K562 treated with DMSO at 1 percent for 24 hours (cell line): ENCODE measurements around the gene SHANK1. TPM values are rescaled to one million over a fixed set of nuclear protein-coding genes. Genes with fewer than 3 reads are reported as not detected.

Source experiments
- total RNA-seq: library from RNA; unstranded; fragments of 300-600 nt; gene quantifications from 2 replicates; pipeline ENCODE4 v1.2.3, GENCODE V29; 2022; ENCODE audit warnings: low read depth; ENCODE audit not compliant: insufficient read depth

The SHANK1 gene
- 0.27 TPM in 1 of 2 replicates, not detected in the other for total RNA-seq

DNA sequence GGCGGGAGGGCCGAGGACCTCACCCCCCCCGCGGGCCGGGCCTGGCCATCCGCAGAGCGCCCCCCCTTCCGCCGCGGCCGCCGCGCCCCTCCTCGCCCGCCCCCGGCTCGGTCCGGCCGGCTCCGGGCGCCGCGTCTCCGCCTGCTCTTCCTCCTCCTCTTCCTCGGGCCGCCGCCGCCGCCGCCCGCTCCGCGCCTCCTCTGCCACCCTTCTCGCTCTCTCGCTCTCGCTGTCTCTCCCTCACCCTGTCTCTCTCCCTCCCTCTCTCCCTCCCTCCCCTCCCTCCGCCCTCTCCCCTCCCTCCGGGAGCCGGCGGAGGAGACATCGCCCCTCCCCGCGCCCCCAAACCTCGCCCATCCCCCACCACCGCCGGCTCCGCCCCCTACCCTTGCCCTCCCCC lies at the start of gene SHANK1:
TSS of gene SHANK1 (minus strand) at position 237 of the 400 bp plus-strand sequence. CDS start 2,883 bp downstream, outside the sequence.

DNA sequence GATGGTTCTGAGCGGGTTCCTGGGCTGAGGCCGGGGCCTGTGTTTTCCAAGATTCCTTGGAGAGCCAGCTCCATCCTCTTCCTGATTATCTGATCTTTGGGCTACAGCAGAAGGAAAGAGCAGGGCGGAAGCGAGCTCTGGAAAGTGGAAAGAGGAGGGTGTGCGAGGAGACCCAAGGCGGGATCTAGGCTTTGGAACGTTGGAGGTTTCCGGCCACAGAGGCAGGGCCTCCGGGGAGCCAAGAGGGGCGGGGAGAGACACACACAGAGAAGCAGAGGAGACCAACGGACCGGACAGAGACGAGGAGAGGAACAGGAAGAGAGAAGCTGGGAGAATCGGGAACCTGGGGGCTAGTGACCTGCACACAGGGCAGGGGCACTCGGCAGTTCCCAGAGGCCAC lies 3.5 kb upstream of the SHANK1 start, which contains the start of gene CLEC11A:
TSS of gene CLEC11A (plus strand) at position 296 of the 400 bp plus-strand sequence. CDS start 162 bp downstream, outside the sequence.

DNA sequence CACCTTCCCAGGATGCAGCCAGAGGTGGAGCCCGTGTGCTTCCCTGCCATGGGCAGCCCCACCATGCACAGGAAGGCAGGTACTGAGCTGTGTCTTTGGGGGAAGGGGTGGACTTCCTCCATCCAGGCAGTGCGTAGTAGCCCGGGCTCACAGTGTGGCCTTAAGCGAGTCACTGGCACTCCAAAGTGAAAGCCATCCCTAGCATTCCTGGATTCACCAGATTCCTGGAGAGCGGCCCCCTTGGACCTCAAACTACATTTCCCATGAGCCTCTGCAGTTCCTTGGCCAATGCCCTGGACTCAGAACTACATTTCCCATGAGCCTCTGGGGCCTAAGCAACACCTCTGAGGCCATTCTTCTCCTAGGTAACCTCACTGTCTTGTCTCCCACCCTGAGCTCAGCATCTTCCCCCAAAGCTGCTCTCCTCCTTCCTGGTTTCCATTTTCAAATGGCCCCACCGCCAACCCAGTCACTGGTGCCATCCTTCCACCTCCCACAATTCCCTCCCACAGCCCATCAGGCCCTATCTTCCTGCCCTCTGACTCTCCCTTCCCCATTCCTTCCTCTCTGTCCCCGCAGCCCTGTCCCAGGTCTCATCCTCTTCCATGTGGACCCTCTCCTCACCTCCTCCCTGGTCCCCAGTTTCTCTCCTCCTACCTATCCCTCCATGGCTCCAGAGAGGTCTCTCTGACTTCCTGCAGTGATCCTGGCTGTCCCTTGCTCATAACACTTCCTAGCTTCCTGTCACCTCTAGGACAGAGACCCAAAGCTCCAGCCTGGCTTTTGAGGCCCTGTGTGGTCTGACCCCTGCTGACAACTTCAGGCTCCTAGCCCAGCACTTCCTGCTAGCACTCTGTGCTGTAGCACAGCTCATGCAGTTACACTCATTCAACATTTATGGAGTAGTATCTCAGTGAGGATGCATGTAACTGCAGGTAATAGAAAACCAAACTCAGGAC lies 69.9 kb downstream of the SHANK1 start, which contains the start of gene C19orf81:
TSS of gene C19orf81 (plus strand) at position 13 of the 959 bp plus-strand sequence. CDS start at position 13, 0 bp downstream.

DNA sequence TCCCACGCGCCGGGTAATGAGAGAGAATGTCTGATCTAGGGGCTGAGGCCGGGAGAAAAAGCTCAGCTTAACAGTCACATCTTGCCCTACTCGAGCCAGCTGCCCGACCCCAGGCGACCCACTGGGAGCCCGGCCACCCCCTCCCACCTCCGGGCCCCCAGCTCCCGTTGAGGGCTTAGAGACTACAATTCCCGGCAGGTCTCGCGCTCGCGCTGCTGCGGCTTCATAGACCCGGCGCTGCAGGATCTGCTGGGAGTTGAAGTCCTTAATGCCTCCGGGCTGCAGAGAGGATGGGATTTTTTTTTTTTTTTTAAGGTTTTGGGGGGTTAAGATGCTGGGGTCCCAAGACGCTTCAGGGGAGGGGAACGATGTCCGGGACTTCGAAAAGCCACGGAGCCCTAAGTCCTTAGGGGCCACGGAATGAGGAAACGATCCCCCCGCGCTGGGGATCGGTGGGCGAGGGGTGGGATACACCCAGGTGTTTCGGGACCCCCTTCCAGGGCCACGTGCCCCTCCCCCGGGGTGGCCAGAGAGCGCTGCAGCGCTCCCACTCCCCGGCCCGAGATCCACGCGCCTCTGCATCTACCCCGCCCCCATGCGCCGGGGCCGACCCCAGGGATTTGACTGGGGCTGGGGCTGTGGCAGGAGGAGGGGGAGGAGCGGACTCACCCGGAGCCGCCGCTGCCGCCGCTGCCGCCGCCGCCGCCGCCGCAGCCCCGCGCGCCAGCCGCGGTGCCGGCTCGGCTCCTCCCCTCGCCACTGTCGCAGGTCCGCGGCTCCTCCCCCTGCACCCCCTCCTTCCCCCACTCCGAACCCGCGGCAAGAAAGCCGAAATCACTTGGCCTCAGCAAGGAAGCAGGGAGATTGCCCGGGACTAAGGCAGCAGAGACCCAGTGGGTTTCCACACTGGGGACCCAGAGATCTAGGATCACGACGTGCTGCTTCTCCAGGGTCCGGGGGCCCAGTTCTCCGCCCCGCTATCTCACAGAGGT lies 80.2 kb downstream of the SHANK1 start, which contains the start of gene SYT3:
TSS of gene SYT3 (minus strand) at position 761 of the 992 bp plus-strand sequence. CDS start 2,470 bp downstream, outside the sequence.

Other genes starting within 250 kb of the SHANK1 start
- 116 and 120 TPM in 2 replicates for gene EMC10, start 243.3 kb downstream of the SHANK1 start, total RNA-seq
- 4.2 and 6.0 TPM in 2 replicates for gene GARIN5A, start 243.0 kb downstream of the SHANK1 start, total RNA-seq
- 31.3 and 32.6 TPM in 2 replicates for gene JOSD2, start 208.6 kb downstream of the SHANK1 start, total RNA-seq
- gene ASPDH, start 205.9 kb downstream of the SHANK1 start, total RNA-seq: 2.6 and 3.9 TPM in 2 replicates
- gene LRRC4B, start 151.4 kb downstream of the SHANK1 start, total RNA-seq: 15.2 and 15.9 TPM in 2 replicates
- gene SYT3, start 79.9 kb downstream of the SHANK1 start, total RNA-seq: 7.3 and 8.9 TPM in 2 replicates
- 42.3 and 60.5 TPM in 2 replicates for gene C19orf81, start 70.4 kb downstream of the SHANK1 start, total RNA-seq
- gene CLEC11A, start 3.6 kb upstream of the SHANK1 start, total RNA-seq: 94.9 and 103 TPM in 2 replicates
- 0.59 TPM in 1 of 2 replicates, not detected in the other for gene GPR32, start 50.7 kb upstream of the SHANK1 start, total RNA-seq
- gene ACP4, start 70.6 kb upstream of the SHANK1 start, total RNA-seq: not detected in 2 replicates
- gene KLK1, start 104.0 kb upstream of the SHANK1 start, total RNA-seq: 19.2 and 20.0 TPM in 2 replicates
- 0.56 TPM in 1 of 2 replicates, not detected in the other for gene KLK15, start 113.8 kb upstream of the SHANK1 start, total RNA-seq
- gene KLK3, start 135.1 kb upstream of the SHANK1 start, total RNA-seq: not detected in 2 replicates
- not detected in 2 replicates for gene KLK2, start 153.6 kb upstream of the SHANK1 start, total RNA-seq
- gene KLK4, start 191.6 kb upstream of the SHANK1 start, total RNA-seq: not detected in 2 replicates
- gene KLK5, start 233.2 kb upstream of the SHANK1 start, total RNA-seq: not detected in 2 replicates
- gene KLK6, start 249.8 kb upstream of the SHANK1 start, total RNA-seq: not detected in 2 replicates